ENCODE measurements around the gene DNAH17. TPM values are rescaled to one million over a fixed set of nuclear protein-coding genes. Genes with fewer than 3 reads are reported as not detected.

Gene DNAH17
- total and polyA plus RNA-seq, 2 donors: 0.05 to 0.10 TPM

- WGBS: 86% methylated on average over 5 of the region's 5 CpGs
- Histone ChIP-seq H3K27ac (ENCODE audit: low read depth) (no peak overlapping the region), H3K4me1 (ENCODE audit: insufficient read depth) (no peaks in the 10 kb centered on the region), H3K4me3 (ENCODE audit: low read depth, low read length) (no peak overlapping the region), H3K36me3 (ENCODE audit: insufficient read depth) (no peaks in the 10 kb centered on the region)
- DNase-seq (ENCODE audit: extremely low spot score): no peak
Observed at GRCh38 chr17:78376161-78376560, 201.0 kb downstream of the DNAH17 start.

DNA sequence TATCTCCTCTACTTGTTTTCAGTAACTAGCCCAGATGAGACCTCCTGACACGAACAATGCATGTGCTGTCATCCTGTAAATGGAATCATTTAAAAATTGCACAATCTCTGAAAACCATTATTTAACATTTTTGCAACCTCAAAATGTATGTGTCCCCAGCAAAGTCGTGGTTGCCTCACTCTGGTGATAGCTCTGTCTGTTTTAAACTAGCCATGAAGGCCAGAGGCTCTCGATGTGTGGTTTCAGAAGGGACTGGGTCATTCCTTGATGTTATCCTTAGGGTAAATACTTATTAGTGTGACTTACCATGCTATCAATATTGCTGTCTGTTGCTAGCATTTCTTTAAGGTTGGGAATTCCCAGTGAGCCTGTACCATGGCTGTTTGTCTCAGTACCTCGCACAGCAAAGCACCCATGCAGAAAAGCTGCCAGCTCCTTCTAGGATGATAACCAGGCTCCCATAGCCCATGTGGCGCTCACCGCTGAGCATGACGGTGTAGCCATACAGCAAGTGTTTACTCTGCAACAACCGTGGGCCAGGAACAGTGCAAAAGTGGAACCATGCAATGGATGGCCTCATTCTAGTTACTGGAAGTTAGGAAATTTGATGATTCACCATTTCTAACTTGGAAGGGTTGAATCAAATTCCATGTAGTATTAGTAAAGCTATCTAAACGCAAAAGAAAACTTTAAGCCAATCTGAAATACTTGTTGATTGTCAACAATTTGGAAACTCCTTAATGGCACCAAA lies 201.6 kb downstream of the DNAH17 start:
- 52% methylated on average over 9 of the region's 9 CpGs for WGBS
- Histone ChIP-seq H3K4me1 (ENCODE audit: insufficient read depth) (no peaks in the 10 kb centered on the region), H3K27ac (ENCODE audit: low read depth) (no peak overlapping the region), H3K36me3 (ENCODE audit: insufficient read depth) (no peaks in the 10 kb centered on the region), H3K4me3 (ENCODE audit: low read depth, low read length) (no peak overlapping the region)
- DNase-seq (ENCODE audit: extremely low spot score): no peak

DNA sequence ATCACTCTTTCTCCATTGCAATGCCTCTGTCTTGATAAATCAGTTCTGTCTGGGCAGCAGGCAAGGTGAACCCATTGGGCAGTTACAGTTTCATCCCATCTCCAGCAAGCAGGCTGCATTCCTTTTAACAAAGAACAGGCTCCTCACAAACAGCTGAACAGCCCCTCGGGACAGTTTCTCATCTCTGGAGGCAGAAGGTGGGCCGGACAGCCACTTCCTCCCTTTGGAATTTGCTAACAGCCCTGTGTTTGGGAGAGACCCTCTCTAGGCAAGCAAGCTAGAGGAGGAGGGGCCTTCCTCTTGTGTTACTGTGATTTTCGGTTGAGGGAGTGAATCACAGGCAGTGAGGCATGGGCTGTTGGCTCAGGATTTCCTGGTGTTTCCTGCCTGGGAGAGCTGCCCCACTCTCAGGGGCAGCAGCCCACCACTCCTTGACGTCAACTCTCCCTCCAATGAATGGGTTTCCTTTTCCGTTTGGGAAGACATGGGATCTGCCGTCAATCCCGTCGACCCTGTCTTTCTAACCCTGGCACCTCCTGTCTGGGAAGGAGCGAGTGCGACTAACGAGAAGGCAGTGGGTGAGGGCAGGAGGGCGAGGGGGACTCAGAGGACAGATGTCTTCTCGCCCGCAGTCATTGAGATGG lies 202.4 kb downstream of the DNAH17 start:
- 53% methylated on average over 14 of the region's 14 CpGs for WGBS
- H3K4me1 ChIP-seq (ENCODE audit: insufficient read depth): no peaks in the 10 kb centered on the region
- no peak overlapping the region for H3K27ac ChIP-seq (ENCODE audit: low read depth)
- no peak for DNase-seq (ENCODE audit: extremely low spot score)
- no peaks in the 10 kb centered on the region for H3K36me3 ChIP-seq (ENCODE audit: insufficient read depth)
- H3K4me3 ChIP-seq (ENCODE audit: low read depth, low read length): no peak overlapping the region

GRCh38 chr17:78374189-78374588 lies 203.0 kb downstream of the DNAH17 start:
- no peaks in the 10 kb centered on the region for H3K4me1 ChIP-seq (ENCODE audit: insufficient read depth)
- no peak overlapping the region for H3K4me3 ChIP-seq (ENCODE audit: low read depth, low read length)
- no peak for DNase-seq (ENCODE audit: extremely low spot score)
- WGBS: 68% methylated on average over 6 of the region's 6 CpGs
- no peaks in the 10 kb centered on the region for H3K36me3 ChIP-seq (ENCODE audit: insufficient read depth)
- no peak overlapping the region for H3K27ac ChIP-seq (ENCODE audit: low read depth)

Small RNAs within 50 kb of the gene (small RNA-seq; reads per million reads assigned to genes)
- gene RF00415: not detected
- gene RN7SL454P: not detected

Other genes with a start within 250 kb of the DNAH17 start
- 16.5 TPM for gene SOCS3, start 217.3 kb downstream of the DNAH17 start, total RNA-seq
- 152 TPM for gene SOCS3, start 217.3 kb downstream of the DNAH17 start, polyA plus RNA-seq
- 33.7 TPM for gene PGS1, start 198.7 kb downstream of the DNAH17 start, total RNA-seq
- gene PGS1, start 198.7 kb downstream of the DNAH17 start, polyA plus RNA-seq: 44.0 TPM
- gene CYTH1, start 204.9 kb upstream of the DNAH17 start, total RNA-seq: 31.0 TPM
- gene CYTH1, start 204.9 kb upstream of the DNAH17 start, polyA plus RNA-seq: 27.1 TPM